ENCODE measurements around the gene RNU1-2. TPM values are rescaled to one million over a fixed set of nuclear protein-coding genes. Genes with fewer than 3 reads are reported as not detected.

RNU1-2 gene
- total RNA-seq, 1 experiment from 2014 or later = 2,051 TPM

GRCh38 chr1:16922466-16922865, 26.7 kb downstream of the RNU1-2 start:
- Histone ChIP-seq H3T11ph (ENCODE audit: low read length) (no peak overlapping the region), H3K27me3 (ENCODE audit: insufficient read depth, low read length) (no peaks in the 10 kb centered on the region), H3K56ac (ENCODE audit: insufficient read length, low read depth, low read length) (no peak overlapping the region), H2BK20ac (ENCODE audit: low read depth, low read length, poor library complexity, severe bottlenecking) (no peak overlapping the region), H2BK12ac (ENCODE audit: insufficient read length, low read depth, low read length) (no peak overlapping the region), H3K4me1 (ENCODE audit: insufficient read depth, low read length) (no peaks in the 10 kb centered on the region), H4K5ac (ENCODE audit: insufficient read length, low read depth, low read length) (no peak overlapping the region), H2AK5ac (ENCODE audit: insufficient read length, low read length) (no peak overlapping the region), H3K9ac (ENCODE audit: extremely low read depth, insufficient read length, low read length) (no peak overlapping the region), H3K79me2 (ENCODE audit: insufficient read depth, low read length) (peaks cover 6% of the 10 kb centered on the region; the same call in 1 of the 2 replicates), H3K9me3 (ENCODE audit: control insufficient read depth, low read depth, low read length) (no peaks in the 10 kb centered on the region), H2BK5ac (ENCODE audit: insufficient read length, low read length) (no peak overlapping the region), H2BK15ac (ENCODE audit: low read depth, low read length) (no peak overlapping the region), H3K18ac (ENCODE audit: insufficient read length, low read depth, low read length) (no peak overlapping the region), H3K27ac (ENCODE audit: insufficient read length, low read depth, low read length) (no peak overlapping the region), H3K23me2 (ENCODE audit: insufficient read length, low read depth, low read length, poor library complexity, severe bottlenecking) (peaks cover 5% of the 10 kb centered on the region), H3K14ac (ENCODE audit: insufficient read depth, low read length) (no peak overlapping the region), H2BK120ac (ENCODE audit: low read depth, low read length, poor library complexity, severe bottlenecking) (no peak overlapping the region), H4K91ac (ENCODE audit: insufficient read length, low read depth, low read length) (no peak overlapping the region), H3K79me1 (ENCODE audit: insufficient read depth, low read depth, low read length, poor library complexity, severe bottlenecking) (no peaks in the 10 kb centered on the region), H3K4ac (ENCODE audit: low read depth, low read length) (no peak overlapping the region), H3K4me2 (ENCODE audit: insufficient read depth, insufficient read length, low read length) (peak overlapping the region; percentile 32), H2AFZ (ENCODE audit: low read length) (no peak overlapping the region), H4K8ac (replicated peaks; ENCODE audit: insufficient read length, low read depth, low read length) (no peak overlapping the region), H4K20me1 (ENCODE audit: control insufficient read depth, insufficient read depth, insufficient read length) (no peaks in the 10 kb centered on the region), H3K23ac (ENCODE audit: insufficient read length, low read depth, low read length) (no peak overlapping the region)
- peaks cover 34 to 51% of the 10 kb centered on the region in 2 experiments for H3K4me1 Mint-ChIP-seq
- H3K36me3 Mint-ChIP-seq (ENCODE audit: insufficient read depth in 1 of 3, low read depth in 3 of 3) = peaks cover 0 to 7% (median 2%) of the 10 kb centered on the region in 3 experiments; a peak in 3 of 7 replicates
- peak overlapping the region in 1 of 3 experiments; percentile 96; a peak in 2 of 7 replicates for H3K27ac Mint-ChIP-seq
- WGBS (ENCODE audit: extremely low coverage, insufficient read length, low lambda C conversion rate) = no CpG with 5 or more reads among the region's 10 CpGs
- H3K27me3 Mint-ChIP-seq (ENCODE audit: low read depth) = no peaks in the 10 kb centered on the region
- TF ChIP-seq, protein P1, sequence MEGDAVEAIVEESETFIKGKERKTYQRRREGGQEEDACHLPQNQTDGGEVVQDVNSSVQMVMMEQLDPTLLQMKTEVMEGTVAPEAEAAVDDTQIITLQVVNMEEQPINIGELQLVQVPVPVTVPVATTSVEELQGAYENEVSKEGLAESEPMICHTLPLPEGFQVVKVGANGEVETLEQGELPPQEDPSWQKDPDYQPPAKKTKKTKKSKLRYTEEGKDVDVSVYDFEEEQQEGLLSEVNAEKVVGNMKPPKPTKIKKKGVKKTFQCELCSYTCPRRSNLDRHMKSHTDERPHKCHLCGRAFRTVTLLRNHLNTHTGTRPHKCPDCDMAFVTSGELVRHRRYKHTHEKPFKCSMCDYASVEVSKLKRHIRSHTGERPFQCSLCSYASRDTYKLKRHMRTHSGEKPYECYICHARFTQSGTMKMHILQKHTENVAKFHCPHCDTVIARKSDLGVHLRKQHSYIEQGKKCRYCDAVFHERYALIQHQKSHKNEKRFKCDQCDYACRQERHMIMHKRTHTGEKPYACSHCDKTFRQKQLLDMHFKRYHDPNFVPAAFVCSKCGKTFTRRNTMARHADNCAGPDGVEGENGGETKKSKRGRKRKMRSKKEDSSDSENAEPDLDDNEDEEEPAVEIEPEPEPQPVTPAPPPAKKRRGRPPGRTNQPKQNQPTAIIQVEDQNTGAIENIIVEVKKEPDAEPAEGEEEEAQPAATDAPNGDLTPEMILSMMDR (conservative IDR thresholded peaks at IDR 0.05) = no peak
- peak overlapping the region; percentile 84 to 95 for H3K4me3 Mint-ChIP-seq
- no peaks in the 10 kb centered on the region for H3K9me3 Mint-ChIP-seq
- peak; percentile 24 for DNase-seq
